Astrocyte (in vitro differentiated cells and primary cell): ENCODE results near the gene DCLRE1C.

Experiments
- EZH2 ChIP-seq: IDR thresholded peaks from 2 replicates; pipeline ENCODE4 v1.6.1; 2012; ENCODE audit warnings: mild to moderate bottlenecking, low read length, inconsistent platforms; ENCODE audit not compliant: insufficient read depth
- TF ChIP-seq, protein P1 (sequence below): IDR thresholded peaks from 2 replicates; pipeline ENCODE4 v1.5.1; 2011; ENCODE audit warnings: low read depth, mild to moderate bottlenecking, inconsistent platforms, low read length, moderate library complexity; ENCODE audit not compliant: insufficient read depth

GRCh38 chr10:14926061-14926470, 27.8 kb downstream of the DCLRE1C start:
- TF ChIP-seq, protein P1, sequence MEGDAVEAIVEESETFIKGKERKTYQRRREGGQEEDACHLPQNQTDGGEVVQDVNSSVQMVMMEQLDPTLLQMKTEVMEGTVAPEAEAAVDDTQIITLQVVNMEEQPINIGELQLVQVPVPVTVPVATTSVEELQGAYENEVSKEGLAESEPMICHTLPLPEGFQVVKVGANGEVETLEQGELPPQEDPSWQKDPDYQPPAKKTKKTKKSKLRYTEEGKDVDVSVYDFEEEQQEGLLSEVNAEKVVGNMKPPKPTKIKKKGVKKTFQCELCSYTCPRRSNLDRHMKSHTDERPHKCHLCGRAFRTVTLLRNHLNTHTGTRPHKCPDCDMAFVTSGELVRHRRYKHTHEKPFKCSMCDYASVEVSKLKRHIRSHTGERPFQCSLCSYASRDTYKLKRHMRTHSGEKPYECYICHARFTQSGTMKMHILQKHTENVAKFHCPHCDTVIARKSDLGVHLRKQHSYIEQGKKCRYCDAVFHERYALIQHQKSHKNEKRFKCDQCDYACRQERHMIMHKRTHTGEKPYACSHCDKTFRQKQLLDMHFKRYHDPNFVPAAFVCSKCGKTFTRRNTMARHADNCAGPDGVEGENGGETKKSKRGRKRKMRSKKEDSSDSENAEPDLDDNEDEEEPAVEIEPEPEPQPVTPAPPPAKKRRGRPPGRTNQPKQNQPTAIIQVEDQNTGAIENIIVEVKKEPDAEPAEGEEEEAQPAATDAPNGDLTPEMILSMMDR, result no peak
- TF ChIP-seq EZH2, result no peak
